K562 (cell line): ENCODE measurements around the gene TIMP4.

Source experiments
- CBX2 ChIP-seq: fragments of 200-600 bp; sonication (generic); IDR thresholded peaks from one replicate; pipeline ENCODE4 v1.6.1; 2012; ENCODE audit warnings: mild to moderate bottlenecking, low read length, inconsistent platforms; ENCODE audit not compliant: insufficient read depth, poor library complexity, severe bottlenecking
- E2F3 ChIP-seq: fragments of 250-450 bp; sonication (Bioruptor Pico); IDR thresholded peaks from 2 replicates; pipeline ENCODE4 v1.4.0; 2020; ENCODE audit warnings: mild to moderate bottlenecking
- EP300 ChIP-seq: IDR thresholded peaks from 2 replicates; pipeline ENCODE4 v1.6.1; 2012; ENCODE audit warnings: low read length, improper control_type of control experiment
- HDAC3 ChIP-seq: fragments of 450-650 bp; IDR thresholded peaks from 2 replicates; pipeline ENCODE4 v1.6.1; 2018; ENCODE audit warnings: borderline replicate concordance, mild to moderate bottlenecking, moderate library complexity; ENCODE audit not compliant: partially characterized antibody
- HMGXB4 ChIP-seq: sonication (generic); formaldehyde crosslinking; IDR thresholded peaks from 2 replicates; pipeline ENCODE4 v1.8.1; 2023; ENCODE audit warnings: mild to moderate bottlenecking, missing genetic modification reagents
- MYC ChIP-seq, 2 experiments: fragments of 250-450 bp in 1 of 2; sonication (Bioruptor Pico) in 1 of 2; IDR thresholded peaks; 2 replicates each; pipeline versions ENCODE4 v1.5.1 to v1.6.1; 2012 to 2021; ENCODE audit warnings: low read depth in 2 of 2, borderline replicate concordance in 1 of 2, improper control_type of control experiment in 1 of 2, low read length in 1 of 2, mild to moderate bottlenecking in 1 of 2, moderate library complexity in 1 of 2
- NELFE ChIP-seq: IDR thresholded peaks from 2 replicates; pipeline ENCODE4 v1.6.1; 2011; ENCODE audit warnings: mild to moderate bottlenecking; ENCODE audit not compliant: insufficient read depth, insufficient read length
- PRMT5 ChIP-seq: sonication (generic); formaldehyde crosslinking; IDR thresholded peaks from 2 replicates; pipeline ENCODE4 v1.5.0; 2020; ENCODE audit warnings: missing genetic modification reagents
- REST ChIP-seq, 2 experiments: fragments of 450-650 bp; formaldehyde crosslinking in 1 of 2; IDR thresholded peaks; 2 replicates each; pipeline versions ENCODE4 v1.4.0 to v1.6.1; 2014 to 2020; ENCODE audit warnings: mild to moderate bottlenecking in 2 of 2, borderline replicate concordance in 1 of 2, low read depth in 1 of 2
- USF2 ChIP-seq: sonication (generic); formaldehyde crosslinking; IDR thresholded peaks from 2 replicates; pipeline ENCODE4 v1.5.0; 2020; ENCODE audit warnings: missing genetic modification reagents
- ZBTB11 ChIP-seq, 3 experiments: fragments of 200-800 bp in 1 of 3; fragments of 250-450 bp in 1 of 3; fragments of 450-650 bp in 1 of 3; sonication (Bioruptor Pico) in 1 of 3; sonication (Bioruptor generic) in 1 of 3; formaldehyde crosslinking in 1 of 3; IDR thresholded peaks; 2 replicates each; pipeline versions ENCODE4 v1.6.1 to v1.8.0; 2016 to 2022; ENCODE audit warnings: mild to moderate bottlenecking in 2 of 3, missing genetic modification characterization in 2 of 3, missing compliant biosample characterization in 1 of 3, moderate library complexity in 1 of 3

GRCh38 chr3:12187448-12188327 is 29.0 kb upstream of the TIMP4 start:
- TF ChIP-seq NELFE (no peak), E2F3 (no peak), EP300 (no peak), REST (IDR thresholded peaks at IDR 0.05; ENCODE audit: borderline replicate concordance) (no peak), REST (CRISPR knock-in tag; IDR thresholded peaks at IDR 0.05; ENCODE audit: low read depth) (no peak), USF2 (CRISPR knock-in tag) (no peak), HMGXB4 (CRISPR knock-in tag) (no peak), PRMT5 (CRISPR knock-in tag) (no peak), CBX2 (no peak), ZBTB11 (CRISPR knock-in tag; IDR thresholded peaks at IDR 0.05) (no peak), MYC (IDR thresholded peaks at IDR 0.05; ENCODE audit: low read depth, low read length) (no peak), MYC (CRISPR knock-in tag; IDR thresholded peaks at IDR 0.05; ENCODE audit: borderline replicate concordance, low read depth) (no peak), HDAC3 (no peak)
